UCSD-AML1 (cell line): ENCODE results near the gene DDN.

Source experiments
- DNase-seq: peaks from one replicate; lab custom pipeline; 2025; ENCODE audit not compliant: unreplicated experiment; lab: John Stamatoyannopoulos, UW

Gene DDN

GRCh38 chr12:49032276-49032675 lies 33.1 kb upstream of the DDN start:
- no peak for DNase-seq

- DNase-seq = no peak
Measured at GRCh38 chr12:49031573-49032161, 32.5 kb upstream of the DDN start.

GRCh38 chr12:49030714-49031572 lies 31.8 kb upstream of the DDN start:
- DNase-seq = no peak

GRCh38 chr12:49030119-49030518 lies 30.9 kb upstream of the DDN start:
- DNase-seq = no peak

- DNase-seq = no peak
Measured at GRCh38 chr12:49028666-49029275, 29.6 kb upstream of the DDN start.

GRCh38 chr12:49027846-49028555 lies 28.8 kb upstream of the DDN start:
- no peak for DNase-seq

GRCh38 chr12:49026678-49027480 lies 27.7 kb upstream of the DDN start:
- no peak for DNase-seq

GRCh38 chr12:49026101-49026500 lies 26.9 kb upstream of the DDN start:
- DNase-seq = no peak

- no peak for DNase-seq
Measured at GRCh38 chr12:49025463-49025862, 26.3 kb upstream of the DDN start.

- DNase-seq = no peak
Measured at GRCh38 chr12:49024543-49024942, 25.4 kb upstream of the DDN start.

- DNase-seq = no peak
Measured at GRCh38 chr12:49023812-49024211, 24.6 kb upstream of the DDN start.

GRCh38 chr12:49022558-49023178 lies 23.5 kb upstream of the DDN start:
- no peak for DNase-seq

GRCh38 chr12:49021292-49021915 lies 22.2 kb upstream of the DDN start:
- no peak for DNase-seq

- no peak for DNase-seq
Measured at GRCh38 chr12:49020441-49020840, 21.3 kb upstream of the DDN start.

GRCh38 chr12:49019443-49020324 lies 20.5 kb upstream of the DDN start:
- peak; percentile 71 for DNase-seq

GRCh38 chr12:49019120-49019430 lies 19.9 kb upstream of the DDN start:
- no peak for DNase-seq

- peak; percentile 98 for DNase-seq
Measured at GRCh38 chr12:49018261-49019119, 19.3 kb upstream of the DDN start, which contains the start of gene PRKAG1. Gene PRKAG1 (minus strand): TSS chr12:49018776. CDS start chr12:49018740, 36 bp downstream.

- peak; percentile 65 for DNase-seq
Measured at GRCh38 chr12:49017891-49018260, 18.7 kb upstream of the DDN start.
